Ishikawa (cell line): ENCODE measurements around the gene CARMIL3.

Experiments
- CREB1 ChIP-seq: IDR thresholded peaks from 2 replicates; pipeline ENCODE4 v1.6.1; 2012; ENCODE audit warnings: low read depth
- EGR1 ChIP-seq: IDR thresholded peaks from 2 replicates; pipeline ENCODE4 v1.6.1; 2012
- EP300 ChIP-seq: IDR thresholded peaks from 2 replicates; pipeline ENCODE4 v1.6.1; 2012; ENCODE audit warnings: borderline replicate concordance
- RAD21 ChIP-seq: IDR thresholded peaks from 2 replicates; pipeline ENCODE4 v1.6.1; 2012; ENCODE audit warnings: low read depth
- TAF1 ChIP-seq: IDR thresholded peaks from 2 replicates; pipeline ENCODE4 v1.6.1; 2012; ENCODE audit warnings: low read depth, mild to moderate bottlenecking
- TF ChIP-seq, protein P1 (sequence below): IDR thresholded peaks from 2 replicates; pipeline ENCODE4 v1.6.1; 2012

DNA sequence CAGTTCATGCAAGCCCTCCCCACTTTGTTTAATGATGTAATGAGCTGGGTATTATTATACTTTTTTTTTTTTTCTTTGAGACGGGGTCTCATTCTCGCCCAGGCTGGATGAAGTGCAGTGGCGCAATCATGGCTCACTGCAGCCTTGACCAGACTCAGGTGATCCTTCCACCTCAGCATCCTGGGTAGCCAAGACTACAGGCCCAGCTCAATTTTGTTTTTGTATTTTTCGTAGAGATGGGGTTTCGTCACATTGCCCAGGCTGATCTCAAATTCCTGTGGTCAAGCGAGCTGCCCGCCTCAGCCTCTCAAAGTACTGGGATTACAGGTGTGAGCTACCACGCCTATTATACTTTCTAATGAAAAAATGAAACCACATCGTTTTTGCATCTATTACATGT is 58.3 kb downstream of the CARMIL3 start:
- TF ChIP-seq TAF1: no peak
- no peak for TF ChIP-seq CREB1
- no peak for TF ChIP-seq EGR1
- TF ChIP-seq RAD21: no peak
- TF ChIP-seq, protein P1, sequence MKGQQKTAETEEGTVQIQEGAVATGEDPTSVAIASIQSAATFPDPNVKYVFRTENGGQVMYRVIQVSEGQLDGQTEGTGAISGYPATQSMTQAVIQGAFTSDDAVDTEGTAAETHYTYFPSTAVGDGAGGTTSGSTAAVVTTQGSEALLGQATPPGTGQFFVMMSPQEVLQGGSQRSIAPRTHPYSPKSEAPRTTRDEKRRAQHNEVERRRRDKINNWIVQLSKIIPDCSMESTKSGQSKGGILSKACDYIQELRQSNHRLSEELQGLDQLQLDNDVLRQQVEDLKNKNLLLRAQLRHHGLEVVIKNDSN: no peak
- no peak for TF ChIP-seq EP300
